Kidney epithelial cell (primary cell): ENCODE results near the gene SNRPA1. TPM values are rescaled to one million over a fixed set of nuclear protein-coding genes. Genes with fewer than 3 reads are reported as not detected.

ENCODE experiments used
- DNase-seq: peaks from one replicate; pipeline ENCODE4 v3.0.0-alpha.2; 2010; ENCODE audit warnings: low read depth
- H3K27me3 ChIP-seq: 2 replicates; pipeline ENCODE4 v1.6.0; 2011; ENCODE audit warnings: low read length; ENCODE audit not compliant: control insufficient read depth, insufficient read depth
- H3K36me3 ChIP-seq: 2 replicates; pipeline ENCODE4 v1.5.1; 2011; ENCODE audit warnings: low read length; ENCODE audit not compliant: control insufficient read depth, insufficient read depth
- H3K4me3 ChIP-seq: 2 replicates; pipeline ENCODE4 v1.5.1; 2011; ENCODE audit warnings: low read depth, mild to moderate bottlenecking, control low read depth, low read length
- CTCF ChIP-seq: IDR thresholded peaks from 2 replicates; pipeline ENCODE4 v1.5.1; 2011; ENCODE audit warnings: mild to moderate bottlenecking, moderate library complexity, low read length, control low read depth, inconsistent platforms; ENCODE audit not compliant: insufficient read depth, poor library complexity, severe bottlenecking
- total RNA-seq: library from RNA; depleted of rRNA; stranded (reverse); fragments of >200 nt; gene quantifications from 2 replicates; pipeline ENCODE4 v1.2.3, GENCODE V29; 2015

The SNRPA1 gene
- total RNA-seq, 1 donor from 2014 or later, result 39.8 TPM

- H3K36me3 ChIP-seq, result peaks cover 2% of the 10 kb centered on the region
These were observed 17.0 kb downstream of the SNRPA1 start for GRCh38 chr15:101277943-101278564.

GRCh38 chr15:101277038-101277822 lies 17.8 kb downstream of the SNRPA1 start, which contains the start of gene SELENOS:
Gene SELENOS, minus strand, starts transcription at chr15:101277485. Its CDS starts 68 bp downstream, at chr15:101277417.
- TF ChIP-seq CTCF, result no peak
- Histone ChIP-seq H3K4me3 (peak within 1 kb of the TSS; percentile 86), H3K36me3 (peaks cover 2% of the 10 kb centered on the region), H3K27me3 (no peaks in the 10 kb centered on the region)
- peak; percentile 37 for DNase-seq

More at GRCh38 chr15:101277943-101278564, 17.0 kb downstream of the SNRPA1 start:
- Histone ChIP-seq H3K27me3 (no peaks in the 10 kb centered on the region), H3K4me3 (peak overlapping the region; percentile 86)
- no peak for DNase-seq
- TF ChIP-seq CTCF, result no peak

- Histone ChIP-seq H3K27me3 (no peaks in the 10 kb centered on the region), H3K4me3 (peak overlapping the region; percentile 86), H3K36me3 (peaks cover 2% of the 10 kb centered on the region)
- no peak for DNase-seq
- peak; percentile 30 for TF ChIP-seq CTCF
These were observed 18.5 kb downstream of the SNRPA1 start for GRCh38 chr15:101276501-101277037.

GRCh38 chr15:101275018-101275417 lies 20.0 kb downstream of the SNRPA1 start:
- no peak for DNase-seq
- Histone ChIP-seq H3K27me3 (no peaks in the 10 kb centered on the region), H3K4me3 (no peak overlapping the region), H3K36me3 (peaks cover 3% of the 10 kb centered on the region)
- TF ChIP-seq CTCF, result no peak

GRCh38 chr15:101273534-101273933 lies 21.5 kb downstream of the SNRPA1 start:
- H3K27me3 ChIP-seq, result no peaks in the 10 kb centered on the region
- H3K36me3 ChIP-seq, result peaks cover 3% of the 10 kb centered on the region
- TF ChIP-seq CTCF, result no peak
- no peak for DNase-seq
- no peak overlapping the region for H3K4me3 ChIP-seq
